ENCODE measurements around the gene NECTIN1.
A peak's percentile ranks its signal among the peaks of the same experiment; 100 is the strongest.

NECTIN1 gene

DNA sequence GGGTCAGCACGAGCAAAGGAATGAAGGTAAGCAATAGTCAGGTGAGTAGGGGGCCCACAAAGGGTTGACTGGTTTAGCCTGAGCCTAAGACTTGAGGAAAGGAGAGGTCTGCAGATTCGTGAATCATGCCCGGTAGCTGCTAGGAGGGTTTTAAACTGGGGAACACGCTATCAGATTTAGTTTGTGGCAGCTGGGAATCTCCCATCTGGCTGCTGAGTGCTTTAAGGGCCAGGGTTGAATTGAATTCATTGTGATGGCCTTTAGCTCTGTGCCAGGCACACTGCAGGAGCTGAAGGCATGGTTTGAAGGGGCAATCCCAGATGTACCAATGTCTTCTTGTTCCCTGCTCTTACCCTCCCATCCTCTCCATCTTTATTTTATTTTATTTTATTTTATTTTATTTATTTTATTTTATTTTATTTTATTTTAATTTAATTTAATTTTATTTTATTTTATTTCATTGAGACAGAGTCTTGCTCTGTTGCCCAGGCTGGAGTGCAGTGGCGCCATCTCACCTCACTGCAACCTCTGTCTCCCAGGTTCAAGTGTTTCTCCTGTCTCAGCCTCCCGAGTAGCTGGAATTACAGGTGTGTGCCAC lies 1.9 kb upstream of the NECTIN1 start:
- no peak for DNase-seq (ENCODE audit: low spot score)

DNA sequence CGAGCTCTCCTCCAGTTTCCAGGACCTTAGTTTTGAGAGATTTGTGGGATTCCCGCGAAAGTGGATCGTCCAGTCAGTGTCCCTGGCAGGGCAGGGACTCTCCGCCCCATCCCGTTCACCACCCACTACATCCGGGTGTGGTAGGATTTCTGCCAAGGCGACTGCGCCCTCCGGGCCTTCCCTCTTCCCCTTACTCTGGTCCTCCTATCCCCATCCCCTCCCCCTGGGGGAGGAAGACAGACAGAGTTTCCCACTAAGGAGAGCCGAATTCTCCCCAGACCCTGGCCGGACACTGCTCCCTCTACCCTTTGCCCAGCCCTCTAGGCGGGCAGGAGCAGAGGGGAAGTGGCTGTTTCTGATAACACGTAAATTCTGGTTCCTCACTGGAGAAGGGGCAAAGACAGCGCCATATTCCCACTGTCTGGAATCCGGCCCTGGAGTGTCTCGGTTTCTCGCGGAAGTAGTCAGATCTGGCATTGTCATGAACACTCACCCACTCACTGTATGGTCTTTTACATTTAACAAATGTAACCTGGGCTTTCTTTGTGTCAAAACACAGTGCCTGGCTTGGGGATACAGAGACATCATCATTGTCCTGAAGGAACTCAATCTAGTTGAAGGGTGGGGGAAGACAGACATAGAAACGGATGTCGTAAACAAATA lies 1.1 kb upstream of the NECTIN1 start:
- DNase-seq (ENCODE audit: low spot score), result peak; percentile 82

DNA sequence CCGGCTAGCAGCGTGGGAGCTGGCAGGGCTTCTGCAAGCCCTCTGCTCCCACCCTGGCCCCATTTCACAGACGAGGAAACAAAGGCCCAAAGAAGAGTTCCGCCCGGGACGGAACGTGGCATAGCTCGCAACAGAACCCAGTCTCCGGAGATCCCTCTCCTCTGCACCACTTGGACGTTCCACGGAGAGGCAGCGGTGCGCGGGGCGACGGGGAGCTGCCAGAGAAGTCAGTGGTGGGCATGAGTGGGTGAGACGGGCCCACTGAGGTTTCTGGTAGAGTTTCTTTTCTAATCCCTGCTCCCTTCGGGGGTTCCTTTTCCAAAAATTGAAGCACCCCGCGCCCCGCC lies 554 bp upstream of the NECTIN1 start:
- no peak for DNase-seq (ENCODE audit: low spot score)

GRCh38 chr11:119728211-119728626 lies 781 bp downstream of the NECTIN1 start:
- DNase-seq (ENCODE audit: low spot score), result no peak

- no peak for DNase-seq (ENCODE audit: low spot score)
Observed at GRCh38 chr11:119727523-119728151, 1.4 kb downstream of the NECTIN1 start.

- no peak for DNase-seq (ENCODE audit: low spot score)
Observed at GRCh38 chr11:119726585-119727522, 2.1 kb downstream of the NECTIN1 start.

DNA sequence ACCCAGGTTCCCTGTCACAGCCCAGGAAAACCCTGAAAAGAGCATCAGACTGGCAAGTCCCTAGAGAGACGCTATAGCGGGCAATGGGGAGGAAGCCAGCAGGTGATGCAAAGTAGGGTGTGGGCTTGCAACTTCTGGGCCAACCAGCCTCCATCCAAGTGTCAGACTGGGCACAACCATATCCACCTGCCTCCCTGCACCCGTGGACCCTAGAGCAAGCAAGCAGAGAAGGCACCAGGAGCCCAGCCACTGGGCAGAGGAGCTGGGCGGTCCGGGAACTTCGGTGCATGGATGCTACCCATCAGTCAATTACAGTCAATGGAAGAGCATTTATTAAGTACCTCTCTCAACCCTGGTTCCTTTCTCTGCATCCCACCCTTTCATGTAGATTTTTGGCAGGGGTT lies 2.8 kb downstream of the NECTIN1 start:
- DNase-seq (ENCODE audit: low spot score), result no peak

GRCh38 chr11:119724956-119725355 lies 4.0 kb downstream of the NECTIN1 start:
- DNase-seq (ENCODE audit: low spot score), result no peak

DNA sequence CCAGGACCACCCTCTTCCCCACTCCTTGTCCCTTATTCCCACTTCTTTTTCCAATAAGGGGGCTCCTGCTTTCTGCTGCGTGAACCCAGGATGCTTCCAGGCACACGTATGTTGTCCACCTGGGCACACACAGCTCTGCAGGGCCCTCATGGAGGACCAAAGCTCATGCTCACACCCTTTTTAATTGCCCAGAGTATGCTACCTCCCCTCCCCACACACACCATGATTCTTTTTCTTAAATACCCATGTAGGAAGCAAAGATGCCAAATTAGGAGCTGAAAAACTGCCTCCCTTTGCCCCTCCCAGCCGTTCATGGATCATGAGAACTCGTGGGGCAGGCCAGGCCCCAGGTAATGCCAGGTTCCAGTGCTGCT lies 5.1 kb downstream of the NECTIN1 start:
- DNase-seq (ENCODE audit: low spot score), result no peak

GRCh38 chr11:119723243-119723951 lies 5.6 kb downstream of the NECTIN1 start:
- DNase-seq (ENCODE audit: low spot score), result no peak

- no peak for DNase-seq (ENCODE audit: low spot score)
Observed at GRCh38 chr11:119722281-119722794, 6.7 kb downstream of the NECTIN1 start.

DNA sequence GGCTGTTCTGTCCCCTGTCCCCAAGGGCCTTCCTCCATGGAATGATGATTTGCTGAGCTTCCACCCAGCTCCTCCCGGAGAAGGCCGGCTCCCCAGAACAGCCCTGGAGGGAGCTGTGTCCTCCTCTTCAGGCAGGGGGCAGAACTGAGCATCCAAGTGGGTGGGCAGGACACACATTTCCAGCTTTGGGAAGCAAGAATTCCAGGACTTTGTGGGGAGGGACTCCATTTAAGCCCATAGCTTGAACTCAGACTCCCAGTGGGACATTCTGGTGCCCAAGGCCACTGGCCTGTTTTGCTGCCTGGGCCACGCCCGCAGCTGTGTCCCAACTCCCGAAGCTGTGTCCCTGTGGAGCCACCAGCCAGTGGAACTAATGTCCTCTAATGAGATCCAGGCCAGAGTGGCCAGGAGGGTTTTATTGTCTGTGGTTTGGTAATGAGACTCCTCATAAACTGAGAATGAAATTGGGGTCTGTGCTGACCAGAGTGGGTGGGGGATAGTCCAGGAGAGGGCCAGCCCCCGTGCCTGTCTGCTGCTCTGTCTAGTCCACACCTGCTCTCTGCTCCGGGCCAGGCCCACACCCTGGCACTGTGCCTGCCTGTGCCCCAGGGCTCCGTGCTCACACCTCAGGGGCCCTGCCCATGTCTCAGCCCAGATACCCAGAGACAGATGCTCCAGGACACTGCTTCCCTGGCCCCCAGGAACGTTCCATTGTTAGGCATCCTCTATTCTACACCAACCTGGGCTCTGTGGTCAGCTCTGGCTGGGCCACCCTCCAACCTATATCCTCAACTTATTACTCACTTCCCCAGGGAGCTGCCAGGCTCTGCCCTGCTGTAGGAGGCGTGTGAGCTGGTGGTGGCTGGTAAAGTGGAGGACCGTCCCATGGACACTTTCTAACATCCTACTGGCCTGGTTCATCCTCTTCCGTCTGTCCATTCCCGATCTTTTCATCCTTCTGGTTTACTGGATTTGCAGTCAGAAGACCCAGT lies 7.6 kb downstream of the NECTIN1 start:
- no peak for DNase-seq (ENCODE audit: low spot score)

DNA sequence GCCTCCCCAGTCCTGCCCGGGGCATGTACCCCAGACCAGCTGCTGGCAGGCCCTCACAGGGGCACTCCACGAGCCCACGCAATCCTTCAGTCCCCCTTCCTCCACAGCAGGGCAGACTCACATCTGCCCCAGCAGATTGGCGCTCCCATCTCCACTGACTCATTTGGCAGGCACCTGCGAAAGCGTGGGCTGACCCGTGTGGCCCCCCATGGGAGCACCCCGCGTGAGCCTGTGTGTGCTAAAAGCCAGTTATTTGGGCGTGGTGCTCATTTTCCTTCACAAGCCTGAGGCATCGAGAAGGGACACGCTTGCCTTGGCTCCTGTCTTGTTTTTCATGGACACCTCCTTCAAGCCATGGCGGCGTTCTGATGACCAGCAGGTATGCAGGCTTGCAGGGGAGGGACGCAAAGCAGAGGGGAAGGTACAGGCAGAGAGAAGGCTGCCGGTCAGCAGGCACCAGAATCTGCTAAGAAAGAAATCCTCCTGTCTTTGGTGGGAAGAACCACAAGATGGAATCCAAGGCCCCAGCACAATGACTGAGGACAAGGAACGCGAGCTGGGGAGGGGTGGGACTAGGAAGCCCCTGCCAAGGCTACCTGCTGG lies 8.6 kb downstream of the NECTIN1 start:
- no peak for DNase-seq (ENCODE audit: low spot score)

DNA sequence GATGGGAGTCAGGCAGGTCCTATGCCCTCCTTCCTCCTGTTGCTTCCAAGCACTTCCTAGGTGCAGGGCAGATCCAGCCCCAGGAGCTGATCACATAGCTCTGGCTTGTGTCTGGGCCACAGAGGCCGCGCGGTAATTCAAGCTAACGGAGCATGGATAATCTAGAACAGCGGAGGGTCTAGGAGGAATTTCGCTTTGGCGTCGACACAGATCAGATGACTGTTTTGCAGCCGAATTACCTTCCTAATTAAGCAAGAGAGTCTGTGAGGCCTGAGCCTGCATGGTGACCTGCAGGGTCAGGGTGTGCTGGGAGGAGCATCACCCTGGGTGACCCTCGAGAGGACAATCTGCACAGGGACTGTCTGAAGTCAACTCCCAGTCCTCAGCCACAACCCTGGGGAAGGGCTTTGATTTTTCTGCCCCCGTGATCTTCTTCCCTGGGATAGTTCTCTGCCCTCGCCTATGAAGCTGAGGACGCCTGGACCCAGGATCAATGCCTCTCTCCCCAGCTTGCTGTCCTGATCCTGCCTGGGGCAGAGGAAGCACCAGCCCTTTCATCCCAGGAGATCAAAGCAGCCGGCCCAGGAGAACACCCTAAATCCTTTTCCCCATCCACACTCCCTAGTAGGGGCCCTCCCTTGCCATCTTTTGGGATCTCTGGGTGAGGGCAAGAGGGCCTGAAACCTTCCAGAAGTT lies 11.0 kb downstream of the NECTIN1 start:
- DNase-seq (ENCODE audit: low spot score), result no peak

DNA sequence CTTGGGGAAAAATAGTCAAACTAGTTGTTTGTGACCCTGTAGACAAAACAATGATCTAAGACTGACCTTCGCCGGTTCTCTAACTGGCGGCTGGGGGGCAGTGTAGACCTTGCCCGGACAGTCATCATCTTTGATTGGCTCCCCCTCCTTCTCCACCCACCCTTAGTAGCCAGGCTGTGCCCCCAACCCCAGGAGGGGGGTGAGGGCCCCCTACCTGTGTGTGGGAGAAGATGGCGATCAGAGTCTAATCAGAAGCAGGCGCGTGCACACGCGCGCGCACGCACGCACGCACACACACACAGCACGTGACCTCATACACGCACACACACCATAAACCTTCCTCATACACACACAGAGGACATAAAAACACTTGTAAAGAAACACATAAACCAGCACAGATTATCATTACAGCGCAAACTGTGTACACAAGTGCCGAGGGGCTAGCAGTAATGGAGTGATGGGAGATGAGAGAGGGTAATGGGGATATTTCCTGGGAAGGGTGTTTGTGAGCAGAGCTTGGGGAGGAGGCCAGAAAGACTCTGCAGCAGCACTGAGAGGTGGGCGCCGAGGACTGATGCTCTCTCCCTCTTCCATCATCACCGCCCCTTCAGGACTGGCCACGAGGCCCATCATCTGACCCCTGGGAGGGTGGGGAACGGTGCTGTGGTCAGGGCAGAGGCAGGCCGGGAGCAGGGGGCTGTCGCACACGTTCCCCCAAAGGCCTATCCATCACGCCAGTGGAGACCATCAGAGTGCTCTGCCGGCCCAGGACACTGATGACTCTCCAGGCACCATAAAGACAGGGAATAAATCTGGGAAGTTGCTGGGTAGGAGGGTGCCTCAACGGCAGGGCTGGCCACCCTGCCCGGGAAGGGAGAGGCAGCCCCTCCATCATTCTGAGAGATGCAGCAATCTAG lies 12.2 kb downstream of the NECTIN1 start:
- DNase-seq (ENCODE audit: low spot score), result no peak

GRCh38 chr11:119714590-119714989 lies 14.4 kb downstream of the NECTIN1 start:
- no peak for DNase-seq (ENCODE audit: low spot score)

DNA sequence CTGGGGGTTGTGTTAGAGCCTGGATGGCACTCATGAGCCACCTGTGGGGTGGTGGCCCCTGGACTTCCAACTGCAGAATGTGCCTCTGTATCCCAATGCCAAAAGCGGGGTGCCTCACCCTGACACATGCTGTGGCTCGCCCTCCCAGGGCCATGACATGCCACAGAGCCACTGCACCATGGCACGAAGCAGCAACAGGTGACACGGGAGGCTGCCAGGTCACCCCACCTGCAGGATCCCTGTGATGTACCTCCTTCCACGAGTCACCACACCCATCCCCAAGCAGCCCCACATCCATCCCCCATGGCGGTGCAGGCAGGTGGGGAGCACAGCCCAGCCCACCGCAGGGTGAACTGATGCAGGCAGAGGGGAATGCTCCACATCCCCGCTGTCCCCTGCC lies 14.8 kb downstream of the NECTIN1 start:
- no peak for DNase-seq (ENCODE audit: low spot score)

- DNase-seq (ENCODE audit: low spot score), result no peak
Observed at GRCh38 chr11:119713359-119714040, 15.5 kb downstream of the NECTIN1 start.
